ENCODE measurements around the gene PFDN5. TPM values are rescaled to one million over a fixed set of nuclear protein-coding genes. Genes with fewer than 3 reads are reported as not detected.

The PFDN5 gene
- total and polyA plus RNA-seq, 10 of the 15 experiments (the other 5 are each of a cell fraction or from before 2014, with no cell fraction given) = 300 to 1,596 (median 495) TPM

DNA sequence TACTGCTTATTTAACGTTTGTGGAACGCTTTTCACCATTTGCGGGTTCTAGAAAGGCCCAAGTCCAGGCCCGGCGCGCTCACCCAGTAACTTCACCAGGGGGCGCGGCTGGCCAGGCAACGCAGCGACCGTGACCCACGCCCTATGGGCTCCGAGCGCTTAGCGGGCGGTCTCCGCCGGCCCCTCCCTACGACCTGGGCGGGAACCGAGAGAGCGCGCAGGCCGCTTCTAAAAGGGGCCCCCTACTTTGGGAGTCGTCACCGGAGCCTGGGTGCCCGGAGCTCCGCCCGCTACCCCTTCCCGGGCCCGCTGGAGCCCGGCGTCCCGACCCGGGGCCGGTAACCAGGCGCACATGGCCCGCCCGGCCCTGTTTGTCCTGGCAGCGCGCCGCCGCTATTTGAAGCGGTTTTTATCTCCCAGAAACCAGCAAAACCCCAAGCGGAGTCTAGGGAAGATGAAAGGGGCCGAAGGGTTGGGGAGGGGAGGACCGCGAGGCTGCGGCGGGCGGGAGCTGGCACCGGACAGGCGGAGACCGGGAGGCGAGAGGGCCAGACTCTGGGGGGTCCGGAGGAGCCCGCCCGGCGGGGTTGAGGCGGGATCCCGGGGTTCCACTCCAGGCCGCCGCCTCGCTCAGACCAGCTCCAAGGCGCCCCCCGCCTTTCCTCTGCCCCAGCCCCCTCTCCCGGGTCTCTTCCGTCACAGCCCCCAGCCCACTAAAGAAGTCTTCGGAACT, 29.6 kb downstream of the PFDN5 start (continued):
- TF ChIP-seq ETV6 (conservative IDR thresholded peaks at IDR 0.05 in 1 of 2, IDR thresholded peaks at IDR 0.05 in 1 of 2; ENCODE audit: borderline replicate concordance in 1 of 2, low read depth in 1 of 2) (no peak), ZNF622 (IDR thresholded peaks at IDR 0.05) (no peak), KLF5 (IDR thresholded peaks at IDR 0.05; ENCODE audit: partially characterized antibody) (no peak), MTA3 (IDR thresholded peaks at IDR 0.05; ENCODE audit: borderline replicate concordance, low read length) (no peak), KAT2A (conservative IDR thresholded peaks at IDR 0.05; ENCODE audit: control insufficient read depth, low read depth, low read length) (no peak), JUND (IDR thresholded peaks at IDR 0.05; ENCODE audit: low read depth, low read length) (no peak), POLR2A (IDR thresholded peaks at IDR 0.05; ENCODE audit: low read depth, low read length) (peak; percentile 68; the same call in 1 of the 2 replicates), ASH2L (IDR thresholded peaks at IDR 0.05; ENCODE audit: borderline replicate concordance, low read depth) (no peak), SMAD1 (IDR thresholded peaks at IDR 0.05; ENCODE audit: low read depth, partially characterized antibody) (no peak), NR2F1 (conservative IDR thresholded peaks at IDR 0.05) (peak; percentile 90), KDM1A (IDR thresholded peaks at IDR 0.05; ENCODE audit: borderline replicate concordance) (no peak), NFYB (IDR thresholded peaks at IDR 0.05; ENCODE audit: insufficient read depth, low read depth, low read length) (no peak)
- TF ChIP-seq, protein P1, sequence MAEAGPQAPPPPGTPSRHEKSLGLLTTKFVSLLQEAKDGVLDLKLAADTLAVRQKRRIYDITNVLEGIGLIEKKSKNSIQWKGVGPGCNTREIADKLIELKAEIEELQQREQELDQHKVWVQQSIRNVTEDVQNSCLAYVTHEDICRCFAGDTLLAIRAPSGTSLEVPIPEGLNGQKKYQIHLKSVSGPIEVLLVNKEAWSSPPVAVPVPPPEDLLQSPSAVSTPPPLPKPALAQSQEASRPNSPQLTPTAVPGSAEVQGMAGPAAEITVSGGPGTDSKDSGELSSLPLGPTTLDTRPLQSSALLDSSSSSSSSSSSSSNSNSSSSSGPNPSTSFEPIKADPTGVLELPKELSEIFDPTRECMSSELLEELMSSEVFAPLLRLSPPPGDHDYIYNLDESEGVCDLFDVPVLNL (IDR thresholded peaks at IDR 0.05; ENCODE audit: low read depth, low read length) = peak; percentile 63
- TF ChIP-seq, protein P2, sequence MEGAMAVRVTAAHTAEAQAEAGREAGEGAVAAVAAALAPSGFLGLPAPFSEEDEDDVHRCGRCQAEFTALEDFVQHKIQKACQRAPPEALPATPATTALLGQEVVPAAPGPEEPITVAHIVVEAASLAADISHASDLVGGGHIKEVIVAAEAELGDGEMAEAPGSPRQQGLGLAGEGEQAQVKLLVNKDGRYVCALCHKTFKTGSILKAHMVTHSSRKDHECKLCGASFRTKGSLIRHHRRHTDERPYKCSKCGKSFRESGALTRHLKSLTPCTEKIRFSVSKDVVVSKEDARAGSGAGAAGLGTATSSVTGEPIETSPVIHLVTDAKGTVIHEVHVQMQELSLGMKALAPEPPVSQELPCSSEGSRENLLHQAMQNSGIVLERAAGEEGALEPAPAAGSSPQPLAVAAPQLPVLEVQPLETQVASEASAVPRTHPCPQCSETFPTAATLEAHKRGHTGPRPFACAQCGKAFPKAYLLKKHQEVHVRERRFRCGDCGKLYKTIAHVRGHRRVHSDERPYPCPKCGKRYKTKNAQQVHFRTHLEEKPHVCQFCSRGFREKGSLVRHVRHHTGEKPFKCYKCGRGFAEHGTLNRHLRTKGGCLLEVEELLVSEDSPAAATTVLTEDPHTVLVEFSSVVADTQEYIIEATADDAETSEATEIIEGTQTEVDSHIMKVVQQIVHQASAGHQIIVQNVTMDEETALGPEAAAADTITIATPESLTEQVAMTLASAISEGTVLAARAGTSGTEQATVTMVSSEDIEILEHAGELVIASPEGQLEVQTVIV (IDR thresholded peaks at IDR 0.05; ENCODE audit: borderline replicate concordance, partially characterized antibody) = no peak
- TF ChIP-seq, protein P3, sequence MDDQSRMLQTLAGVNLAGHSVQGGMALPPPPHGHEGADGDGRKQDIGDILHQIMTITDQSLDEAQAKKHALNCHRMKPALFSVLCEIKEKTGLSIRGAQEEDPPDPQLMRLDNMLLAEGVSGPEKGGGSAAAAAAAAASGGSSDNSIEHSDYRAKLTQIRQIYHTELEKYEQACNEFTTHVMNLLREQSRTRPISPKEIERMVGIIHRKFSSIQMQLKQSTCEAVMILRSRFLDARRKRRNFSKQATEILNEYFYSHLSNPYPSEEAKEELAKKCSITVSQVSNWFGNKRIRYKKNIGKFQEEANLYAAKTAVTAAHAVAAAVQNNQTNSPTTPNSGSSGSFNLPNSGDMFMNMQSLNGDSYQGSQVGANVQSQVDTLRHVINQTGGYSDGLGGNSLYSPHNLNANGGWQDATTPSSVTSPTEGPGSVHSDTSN (IDR thresholded peaks at IDR 0.05; ENCODE audit: insufficient replicate concordance, low read depth, low read length) = no peak

All from GM12878 (cell line).